Liver (tissue), 3 donors: ENCODE results near the gene CD80.

Experiments
- ATF3 ChIP-seq: IDR thresholded peaks from 2 replicates; pipeline ENCODE4 v1.6.1; 2016; ENCODE audit warnings: antibody characterized with exemption
- CTCF ChIP-seq: fragments of 150-350 bp; IDR thresholded peaks from 2 replicates; pipeline ENCODE4 v1.5.1; 2017; ENCODE audit warnings: improper control_type of control experiment, low read depth, low read length; ENCODE audit not compliant: missing input control
- EGR1 ChIP-seq, 2 donors: IDR thresholded peaks; 2 replicates each; pipeline ENCODE4 v1.6.1; 2016 to 2018; ENCODE audit warnings: antibody characterized with exemption in 2 of 2, low read depth in 2 of 2
- FOXA2 ChIP-seq: IDR thresholded peaks from 2 replicates; pipeline ENCODE4 v1.6.1; 2016; ENCODE audit warnings: antibody characterized with exemption
- GABPA ChIP-seq, 2 donors: IDR thresholded peaks in 1 of 2; conservative IDR thresholded peaks in 1 of 2; 2 replicates each; pipeline ENCODE4 v1.6.1; 2016; ENCODE audit warnings: antibody characterized with exemption in 2 of 2, mild to moderate bottlenecking in 1 of 2, moderate library complexity in 1 of 2
- HNF4A ChIP-seq, 2 donors: conservative IDR thresholded peaks; 2 replicates each; pipeline ENCODE4 v1.6.1; 2016; ENCODE audit warnings: antibody characterized with exemption in 2 of 2, mild to moderate bottlenecking in 2 of 2
- MAX ChIP-seq: IDR thresholded peaks from 2 replicates; pipeline ENCODE4 v1.6.1; 2016; ENCODE audit warnings: antibody characterized with exemption
- RAD21 ChIP-seq, 2 donors: IDR thresholded peaks; 2 replicates each; pipeline ENCODE4 v1.6.1; 2016; ENCODE audit warnings: antibody characterized with exemption in 2 of 2, mild to moderate bottlenecking in 2 of 2
- REST ChIP-seq: IDR thresholded peaks from 2 replicates; pipeline ENCODE4 v1.6.1; 2016; ENCODE audit warnings: antibody characterized with exemption, mild to moderate bottlenecking
- RXRA ChIP-seq, 2 donors: IDR thresholded peaks; 2 replicates each; pipeline ENCODE4 v1.6.1; 2017 to 2018; ENCODE audit warnings: antibody characterized with exemption in 2 of 2, mild to moderate bottlenecking in 1 of 2
- SP1 ChIP-seq: IDR thresholded peaks from 2 replicates; pipeline ENCODE4 v1.6.1; 2018; ENCODE audit warnings: antibody characterized with exemption, mild to moderate bottlenecking
- TAF1 ChIP-seq: conservative IDR thresholded peaks from 2 replicates; pipeline ENCODE4 v1.6.1; 2016; ENCODE audit warnings: antibody characterized with exemption, mild to moderate bottlenecking
- ZBTB33 ChIP-seq: IDR thresholded peaks from 2 replicates; pipeline ENCODE4 v1.6.1; 2016; ENCODE audit warnings: antibody characterized with exemption
- donor health status: healthy.
- donor health status: healthy.

- no peak for TF ChIP-seq RAD21 (IDR thresholded peaks at IDR 0.05)
- TF ChIP-seq MAX: no peak
- no peak for TF ChIP-seq GABPA (IDR thresholded peaks at IDR 0.05 in 1 of 2, conservative IDR thresholded peaks at IDR 0.05 in 1 of 2)
- no peak for TF ChIP-seq CTCF
- no peak for TF ChIP-seq TAF1
- no peak for TF ChIP-seq SP1
- no peak for TF ChIP-seq ZBTB33
- TF ChIP-seq REST: no peak
- TF ChIP-seq EGR1 (IDR thresholded peaks at IDR 0.05; ENCODE audit: low read depth in 2 of 2): no peak
- TF ChIP-seq FOXA2: no peak
- TF ChIP-seq ATF3: no peak
- TF ChIP-seq HNF4A (conservative IDR thresholded peaks at IDR 0.05): no peak
- TF ChIP-seq RXRA (IDR thresholded peaks at IDR 0.05): no peak
Measured at GRCh38 chr3:119538772-119539171, 20.6 kb downstream of the CD80 start.
